OCI-M2 (cell line): Measurements from ENCODE around the gene BRAP.
"Not testable (repeated sequence)": the region's sequence is repeated elsewhere in the genome, so short reads cannot be mapped to it uniquely, and the experiment has no call there.

Experiments used
- DNase-seq: peaks from one replicate; lab custom pipeline; 2025; ENCODE audit not compliant: unreplicated experiment; lab: John Stamatoyannopoulos, UW

The BRAP gene

DNA sequence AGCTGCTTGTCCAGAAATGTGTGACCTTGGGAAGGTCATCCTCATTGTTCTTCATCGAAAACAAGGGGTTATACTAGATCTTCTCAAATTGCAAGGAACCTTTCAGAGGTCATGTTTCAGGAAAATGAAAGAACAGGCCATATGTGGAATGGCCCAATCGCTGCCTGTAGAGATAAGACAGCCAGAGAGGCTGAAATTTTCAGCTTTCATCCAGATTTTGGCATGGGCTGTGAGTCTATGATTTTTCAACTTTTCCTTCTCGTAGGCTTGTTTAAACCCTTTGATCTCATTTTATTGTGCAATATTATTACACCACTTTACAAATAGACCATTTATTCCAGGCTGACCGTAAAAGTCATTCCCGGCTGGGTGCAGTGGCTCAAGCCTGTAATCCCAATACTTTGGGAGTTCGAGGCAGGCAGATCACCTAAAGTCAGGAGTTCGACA is 69.6 kb downstream of the BRAP start:
- no peak for DNase-seq

DNA sequence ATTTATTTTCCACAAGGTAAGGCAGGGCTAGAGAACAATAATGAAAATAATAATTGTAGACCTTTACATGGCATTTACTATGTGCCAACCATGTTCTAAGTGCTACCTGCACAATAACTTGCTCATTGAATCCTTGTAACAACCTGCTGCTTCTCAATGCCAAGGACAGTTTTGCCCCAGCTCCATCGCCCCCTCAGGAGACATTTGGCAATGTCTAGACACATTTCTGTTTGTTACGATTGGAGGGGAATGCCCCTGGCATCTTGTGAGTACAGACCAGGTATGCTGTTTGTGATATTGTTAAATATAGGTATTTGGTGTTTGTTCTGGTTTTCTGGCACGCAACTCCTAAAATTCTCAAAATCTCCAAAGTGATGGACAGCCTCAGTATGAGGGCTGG is 78.5 kb downstream of the BRAP start:
- DNase-seq = no peak

DNA sequence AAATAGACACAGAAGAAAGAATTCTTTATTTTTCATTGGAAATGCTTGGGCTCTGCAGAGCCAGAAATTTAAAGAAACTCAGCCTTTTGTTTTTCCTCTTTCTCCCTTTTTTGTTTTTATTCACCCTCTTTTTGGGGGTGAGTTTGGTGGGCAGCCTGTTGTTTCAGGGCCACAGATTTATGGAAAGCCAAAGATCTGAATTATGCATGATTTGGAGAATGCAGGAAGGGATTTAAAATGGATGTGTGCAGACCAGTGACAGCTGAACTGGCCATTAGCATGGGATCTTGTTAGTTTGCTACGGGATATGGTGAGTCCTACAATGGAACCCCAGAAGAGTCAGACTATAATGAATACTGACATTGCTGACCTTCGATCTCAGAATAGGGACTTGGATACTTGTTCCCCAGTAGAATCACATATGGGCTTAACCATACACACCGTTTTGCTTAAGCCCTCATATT is 79.0 kb downstream of the BRAP start:
- no peak for DNase-seq

DNA sequence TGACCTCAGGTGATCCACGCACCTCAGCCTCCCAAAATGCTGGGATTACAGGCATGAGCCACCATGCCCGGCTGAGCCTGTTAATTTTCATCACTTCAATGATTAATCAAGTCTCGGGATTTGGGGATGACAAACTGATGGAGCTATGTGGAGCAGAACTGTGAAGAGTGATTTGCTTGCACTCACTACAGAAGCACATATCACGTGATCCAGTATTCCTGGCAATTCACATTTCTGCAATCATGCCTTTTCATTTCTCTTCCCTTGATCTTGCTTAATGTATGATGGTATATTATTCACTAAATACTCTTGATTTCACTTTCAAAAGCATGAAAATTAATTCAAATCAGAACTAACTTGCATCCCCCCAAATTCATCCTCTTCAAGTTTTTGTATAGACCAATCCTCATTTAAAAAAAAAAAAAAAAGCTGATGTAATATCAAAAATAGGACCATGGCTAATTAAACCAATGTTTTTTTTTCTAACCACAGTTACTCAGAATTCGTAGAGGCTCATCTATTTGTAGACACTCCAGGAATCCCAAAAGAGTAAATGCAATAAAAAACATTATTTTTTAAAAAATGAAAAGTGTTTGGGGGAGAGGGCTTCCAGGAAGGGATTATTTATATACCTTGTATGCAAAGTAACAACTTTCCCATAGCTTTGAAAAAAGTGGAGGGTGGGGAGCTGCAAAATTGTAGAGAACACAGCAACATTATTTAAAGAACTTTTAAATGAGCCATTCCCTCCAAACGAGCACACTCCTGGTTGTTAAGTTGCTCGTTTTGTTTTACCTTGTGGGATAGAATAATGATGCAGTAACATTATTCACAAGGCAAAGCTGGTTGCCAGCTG is 79.6 kb downstream of the BRAP start:
- DNase-seq = no peak

DNA sequence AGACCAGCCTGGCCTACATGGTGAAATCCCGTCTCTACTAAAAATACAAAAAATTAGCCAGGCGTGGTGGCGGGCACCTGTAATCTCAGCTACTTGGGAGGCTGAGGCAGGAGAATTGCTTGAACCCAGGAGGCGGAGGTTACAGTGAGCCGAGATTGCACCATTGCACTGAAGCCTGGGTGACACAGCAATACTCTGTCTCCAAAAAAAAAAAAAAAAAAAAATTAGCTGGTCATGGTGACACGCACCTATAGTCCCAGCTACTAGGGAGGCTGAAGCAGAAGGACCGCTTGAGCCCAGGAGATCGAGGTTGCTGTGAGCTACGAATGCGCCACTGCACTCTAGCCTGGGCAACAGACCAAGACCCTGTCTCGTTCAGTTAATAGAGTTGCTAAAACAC is 82.9 kb downstream of the BRAP start:
- not testable (repeated sequence) for DNase-seq

DNA sequence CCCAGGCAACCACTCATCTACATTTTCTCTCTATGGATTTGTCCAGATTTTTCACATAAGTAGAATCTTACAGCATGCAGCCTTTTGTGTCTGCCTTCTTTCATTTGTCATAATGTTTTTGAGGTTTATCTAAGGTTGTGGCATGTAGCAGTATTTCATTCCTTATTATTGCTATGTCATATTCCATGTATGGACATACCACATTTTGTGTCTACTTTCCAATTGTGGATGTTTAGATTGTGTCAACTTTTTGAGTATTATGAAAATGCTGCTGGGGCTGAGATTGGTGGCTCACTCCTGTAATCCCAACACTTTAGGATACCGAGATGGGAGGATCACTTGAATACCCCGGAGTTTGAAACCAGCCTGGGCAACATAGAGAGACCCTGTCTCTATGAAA is 83.4 kb downstream of the BRAP start:
- no peak for DNase-seq

DNA sequence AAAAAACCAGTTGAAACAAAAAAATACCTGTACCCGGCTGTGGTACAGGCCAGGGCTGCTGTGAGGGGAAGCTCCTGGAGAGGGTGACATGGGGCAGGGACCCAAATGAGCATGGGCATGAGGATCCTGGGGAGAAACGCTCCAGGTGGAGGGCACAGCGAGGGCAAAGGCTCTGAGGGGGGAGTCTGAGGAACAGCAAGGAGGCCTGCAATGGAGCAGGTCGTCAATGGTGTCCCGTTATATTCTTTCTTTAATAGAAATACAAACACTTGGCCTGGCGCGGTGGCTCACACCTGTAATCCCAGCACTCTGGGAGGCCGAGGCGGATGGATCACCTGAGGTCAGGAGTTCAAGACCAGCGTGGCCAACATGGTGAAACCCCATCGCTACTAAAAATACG is 84.8 kb downstream of the BRAP start:
- not testable (repeated sequence) for DNase-seq

DNA sequence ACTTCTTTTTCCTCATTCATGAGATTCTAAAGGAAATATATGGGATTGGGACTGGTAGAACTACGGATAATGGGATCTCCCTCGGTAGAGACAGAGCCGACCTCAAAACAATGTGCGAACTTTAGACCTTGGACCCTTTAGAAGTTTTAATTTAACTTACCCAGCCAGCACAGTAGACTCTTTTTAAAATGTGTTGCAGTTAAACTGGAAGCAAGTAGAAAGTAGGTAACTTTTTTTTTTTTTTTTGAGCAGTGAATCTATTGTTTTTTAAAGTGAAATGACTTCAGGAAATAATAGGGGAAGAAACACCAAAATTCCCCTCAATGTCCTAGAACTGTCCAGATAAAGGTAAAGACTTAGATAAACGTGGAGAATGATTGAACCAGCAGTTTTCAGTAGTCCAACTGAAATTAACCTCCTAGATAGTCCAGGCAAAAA is 85.5 kb downstream of the BRAP start:
- no peak for DNase-seq

DNA sequence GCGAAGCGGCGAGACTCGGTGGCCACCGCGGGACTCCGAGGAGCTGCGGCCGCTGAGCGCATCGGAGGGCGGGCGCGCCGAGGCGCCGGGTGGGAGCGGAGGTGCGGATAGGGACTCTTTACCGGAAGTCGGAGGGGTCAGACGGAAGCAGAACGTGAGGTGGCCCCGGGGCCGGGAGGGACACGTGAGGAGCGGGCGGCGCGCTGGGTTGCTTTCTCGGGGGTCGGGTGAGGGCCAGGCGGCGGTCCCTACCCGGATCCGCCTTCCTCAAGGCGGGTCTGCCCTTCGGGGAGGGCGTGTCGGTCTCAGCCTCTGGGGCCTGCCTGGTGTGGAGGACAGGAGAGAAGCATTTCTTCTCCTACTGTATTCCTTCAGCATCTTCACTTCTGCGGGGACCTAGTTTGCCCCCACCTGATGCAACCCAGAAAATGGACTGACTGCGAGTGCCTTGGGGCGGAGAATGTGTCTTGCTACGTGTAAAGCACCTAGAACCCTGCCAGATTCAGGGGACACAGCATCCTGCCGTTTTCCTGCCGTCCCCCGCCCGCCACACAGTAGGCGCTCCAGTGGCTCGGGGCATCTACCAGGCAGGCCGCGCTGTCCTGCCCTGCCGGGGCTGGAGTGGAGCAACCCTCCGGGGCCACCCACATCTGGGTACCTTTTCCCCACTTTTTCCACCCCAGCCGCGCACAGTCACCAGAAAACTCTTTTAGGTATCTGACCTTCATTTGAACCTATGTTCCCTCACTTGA is 86.1 kb downstream of the BRAP start:
- no peak for DNase-seq

DNA sequence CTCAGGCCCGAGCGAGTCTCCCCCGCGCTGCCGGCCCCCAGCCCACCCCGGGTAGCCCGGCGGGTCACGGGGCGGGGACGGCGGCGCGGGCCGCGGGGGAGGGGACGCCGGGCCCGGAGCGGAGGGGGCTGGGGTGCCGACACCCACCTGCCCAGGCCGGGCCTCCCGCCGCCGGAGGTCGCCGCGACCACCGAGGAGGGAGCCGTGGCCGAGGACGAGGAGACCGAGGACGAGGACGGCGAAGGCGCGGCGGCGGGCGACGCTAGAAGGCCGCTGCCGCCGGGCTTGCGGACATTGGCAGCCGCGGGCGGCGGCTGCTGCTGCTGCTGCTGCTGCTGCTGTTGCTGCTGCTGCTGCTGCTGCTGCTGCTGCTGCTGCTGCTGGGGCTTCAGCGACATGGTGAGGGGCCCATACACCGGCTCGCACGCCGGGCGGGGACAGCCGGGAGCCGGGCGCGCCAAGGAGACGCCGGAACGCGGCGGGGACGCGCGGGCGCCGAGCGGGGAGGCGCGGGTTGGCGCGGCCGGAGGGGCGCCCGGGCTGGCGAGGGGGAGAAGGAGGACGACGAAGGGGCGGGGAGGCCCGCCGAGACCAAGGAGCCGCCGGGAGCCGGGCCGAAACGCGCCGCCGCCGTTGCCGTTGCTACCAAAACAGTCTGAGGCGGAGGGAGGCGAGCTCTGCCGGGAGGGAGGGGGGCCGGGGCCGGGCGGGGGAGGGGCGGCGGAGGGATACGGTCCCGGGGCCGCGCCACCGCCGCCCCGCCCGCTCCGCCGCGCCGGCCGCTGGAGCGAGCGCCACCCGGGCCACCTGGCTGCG is 86.9 kb downstream of the BRAP start, which contains the start of gene ATXN2:
Gene ATXN2 (minus strand): TSS at position 679 of the 816 bp plus-strand sequence. CDS start 281 bp downstream, at position 398.
- DNase-seq = no peak

DNA sequence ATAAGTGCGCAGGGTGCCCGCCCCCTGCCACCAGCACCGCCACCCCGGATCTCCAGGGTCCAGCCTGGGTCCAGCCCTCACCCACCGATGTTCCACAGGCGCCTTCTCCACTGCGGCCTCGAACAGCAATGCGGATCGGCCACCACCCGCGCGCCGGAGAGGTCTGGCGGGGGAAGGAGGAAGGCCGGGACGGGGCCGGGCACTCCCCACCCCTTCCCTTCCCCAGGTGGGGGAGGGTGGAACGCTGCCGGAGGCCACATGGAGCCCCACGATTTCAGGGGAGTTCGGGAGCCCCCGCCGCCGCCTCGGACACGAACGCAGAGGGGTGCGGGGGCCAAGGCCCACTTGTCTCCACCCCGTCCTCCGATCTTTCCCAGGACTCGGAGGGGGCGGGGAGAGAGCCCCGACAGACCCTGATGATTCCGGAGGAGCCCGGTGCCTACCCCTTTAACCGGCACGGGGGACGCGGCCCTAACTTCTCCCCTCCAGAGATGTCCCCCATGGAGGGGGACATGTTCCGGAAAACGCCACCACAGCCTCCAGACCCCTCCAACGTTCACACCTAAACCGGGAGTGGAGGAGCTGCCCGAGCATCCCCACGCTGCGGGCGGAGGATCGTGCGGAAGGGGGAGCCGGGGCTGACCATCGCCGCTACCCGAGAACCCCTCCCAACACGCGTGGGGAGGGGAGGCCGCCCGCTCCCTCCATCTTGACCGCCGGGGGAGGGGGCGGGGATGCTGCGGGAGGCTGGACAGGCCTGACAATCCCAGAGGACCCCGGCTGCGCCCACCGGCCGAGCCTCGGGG is 87.7 kb downstream of the BRAP start:
- DNase-seq = no peak

DNA sequence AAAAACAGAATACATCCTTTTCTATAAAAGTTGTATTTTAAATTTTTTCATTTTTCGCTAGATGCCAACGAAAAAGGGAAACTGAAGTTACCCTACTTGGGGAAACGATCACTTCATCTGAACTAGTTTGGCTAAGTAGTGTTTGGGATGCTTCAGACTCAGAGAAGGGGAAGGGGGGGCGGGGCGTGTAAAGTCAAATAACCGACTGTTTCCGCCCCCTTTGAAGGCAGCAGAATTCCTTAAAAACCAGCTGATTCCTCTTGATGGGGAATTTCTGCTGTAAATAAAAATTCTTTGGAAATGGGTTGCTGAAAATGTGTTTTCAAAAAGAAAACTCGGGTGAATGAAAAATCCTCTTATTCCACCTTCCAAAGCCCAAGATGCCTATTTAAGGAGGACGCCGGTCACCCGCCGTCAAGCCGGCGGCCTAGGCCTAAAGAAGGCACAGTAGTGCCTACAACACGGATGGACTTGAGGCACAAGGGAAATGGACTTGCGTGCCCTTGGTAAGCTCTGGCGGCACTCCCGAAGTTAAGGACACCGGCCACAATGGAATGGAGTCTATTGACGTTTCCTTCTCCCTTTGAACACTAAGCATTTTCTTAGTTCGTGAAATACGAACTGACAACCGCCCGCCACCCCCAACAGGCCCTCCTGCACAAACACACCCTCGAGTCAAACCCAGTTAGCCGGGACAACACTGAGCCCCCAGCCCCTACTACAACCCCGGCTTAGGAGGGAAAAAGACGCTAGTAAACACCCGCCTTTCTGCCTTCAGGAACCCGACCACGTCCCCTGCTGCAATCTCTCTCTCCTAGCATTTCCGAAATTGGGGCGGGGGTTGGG is 88.5 kb downstream of the BRAP start:
- no peak for DNase-seq

DNA sequence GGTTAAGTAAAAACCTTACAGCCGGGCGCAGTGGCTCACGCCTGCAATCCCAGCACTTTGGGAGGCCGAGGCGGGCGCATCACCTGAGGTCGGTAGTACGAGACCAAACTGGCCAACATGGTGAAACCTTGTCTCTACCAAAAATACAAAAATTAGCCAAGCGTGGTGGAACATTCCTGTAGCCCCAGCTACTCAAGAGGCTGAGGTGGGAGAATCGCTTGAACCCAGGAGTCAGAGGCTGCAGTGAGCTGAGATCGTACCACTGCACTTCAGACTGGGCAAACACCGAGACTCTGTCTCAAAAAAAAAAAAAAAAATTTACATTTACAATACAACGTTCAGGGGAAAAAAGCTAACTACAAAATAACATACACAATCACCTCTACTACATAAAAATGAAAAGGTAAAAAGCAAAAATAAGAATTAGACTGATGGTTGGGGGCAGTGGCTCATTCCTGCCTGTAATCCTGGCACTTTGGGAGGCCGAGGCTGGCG is 90.4 kb downstream of the BRAP start:
- DNase-seq = not testable (repeated sequence)
